Hematopoietic multipotent progenitor cell treated with erythropoietin and hydrocortisone succinate and interleukin-3 and kit ligand, for 8 days (in vitro differentiated cells): Measurements from ENCODE around the gene SLC23A2.
"Not testable (repeated sequence)": the region's sequence is repeated elsewhere in the genome, so short reads cannot be mapped to it uniquely, and the experiment has no call there.

Source experiments
- DNase-seq: peaks from one replicate; pipeline ENCODE4 v3.0.0-alpha.2; 2015

SLC23A2 gene

GRCh38 chr20:4898282-4899244, 102.7 kb downstream of the SLC23A2 start:
- DNase-seq = no peak

GRCh38 chr20:4897600-4897999, 103.7 kb downstream of the SLC23A2 start:
- no peak for DNase-seq

GRCh38 chr20:4896971-4897497, 104.3 kb downstream of the SLC23A2 start:
- no peak for DNase-seq

- DNase-seq = no peak
Measured at GRCh38 chr20:4896119-4896702, 105.1 kb downstream of the SLC23A2 start.

GRCh38 chr20:4894981-4895381, 106.3 kb downstream of the SLC23A2 start:
- DNase-seq = no peak

GRCh38 chr20:4894409-4894808, 106.9 kb downstream of the SLC23A2 start:
- no peak for DNase-seq

DNA sequence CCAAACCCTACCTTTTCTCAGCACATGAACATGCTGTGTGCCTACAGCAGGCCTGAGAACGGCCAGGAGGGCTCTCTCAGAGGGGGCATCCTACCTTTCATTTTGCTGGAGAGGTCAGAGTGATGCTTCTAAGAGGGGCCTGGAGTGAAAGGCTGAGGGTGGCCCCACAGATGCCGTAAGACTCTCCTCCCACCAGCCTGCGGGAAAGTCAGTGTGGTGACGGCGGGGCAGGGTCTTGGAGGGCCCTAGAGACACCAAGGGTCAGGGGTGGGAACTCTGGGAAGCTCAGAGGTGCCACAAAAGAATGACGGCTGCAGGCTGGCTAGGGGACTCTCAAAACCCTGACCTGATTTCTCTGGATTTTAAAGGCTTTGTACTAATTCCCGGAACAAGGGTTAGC, 107.6 kb downstream of the SLC23A2 start:
- DNase-seq = no peak

DNA sequence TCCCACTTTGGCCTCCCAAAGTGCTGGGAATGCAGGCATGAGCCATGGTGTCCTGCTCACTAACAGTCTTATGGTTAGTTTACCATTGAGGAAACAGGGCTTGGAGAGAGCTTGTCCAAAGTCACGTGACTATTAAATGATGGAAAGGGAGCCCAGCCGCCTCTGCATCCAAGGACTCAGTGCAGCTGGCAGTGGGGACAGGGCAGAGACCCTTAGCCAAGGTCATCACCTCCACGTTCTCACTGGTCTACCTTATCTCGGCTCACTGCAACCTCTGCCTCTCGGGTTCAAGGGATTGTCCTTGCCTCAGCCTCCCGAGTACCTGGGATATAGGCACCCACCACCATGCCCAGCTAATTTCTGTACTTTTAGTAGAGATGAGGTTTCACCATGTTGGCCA, 109.3 kb downstream of the SLC23A2 start:
- DNase-seq = no peak

DNA sequence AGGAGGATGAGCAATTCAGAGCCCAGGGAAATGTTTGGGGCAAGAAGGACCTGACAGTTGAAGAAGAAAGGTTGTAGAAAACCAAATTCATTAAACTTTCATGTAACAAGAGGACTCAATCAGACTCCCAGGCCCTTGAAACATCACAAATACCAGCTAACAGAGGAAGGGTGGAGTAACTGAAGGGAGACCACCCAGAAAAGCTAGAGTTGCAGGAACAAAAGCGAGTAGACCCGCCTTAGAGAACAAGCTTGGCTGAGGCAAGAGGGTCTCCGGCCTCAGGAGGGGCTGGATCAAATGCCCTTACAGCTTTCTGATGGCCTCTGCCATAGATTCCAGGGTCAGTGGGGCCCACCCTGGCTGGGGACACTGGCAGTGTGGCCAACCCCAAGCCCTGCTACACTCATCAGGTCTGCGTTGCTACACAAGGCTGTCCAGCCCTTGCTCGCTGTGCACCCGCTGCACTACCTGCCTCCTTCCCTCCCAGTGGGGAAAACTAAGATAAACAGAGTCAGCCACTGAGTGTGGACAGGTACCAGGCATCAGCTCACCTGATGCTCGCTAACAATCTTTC, 110.0 kb downstream of the SLC23A2 start:
- no peak for DNase-seq

- DNase-seq = no peak
Measured at GRCh38 chr20:4889446-4889845, 111.9 kb downstream of the SLC23A2 start.

DNA sequence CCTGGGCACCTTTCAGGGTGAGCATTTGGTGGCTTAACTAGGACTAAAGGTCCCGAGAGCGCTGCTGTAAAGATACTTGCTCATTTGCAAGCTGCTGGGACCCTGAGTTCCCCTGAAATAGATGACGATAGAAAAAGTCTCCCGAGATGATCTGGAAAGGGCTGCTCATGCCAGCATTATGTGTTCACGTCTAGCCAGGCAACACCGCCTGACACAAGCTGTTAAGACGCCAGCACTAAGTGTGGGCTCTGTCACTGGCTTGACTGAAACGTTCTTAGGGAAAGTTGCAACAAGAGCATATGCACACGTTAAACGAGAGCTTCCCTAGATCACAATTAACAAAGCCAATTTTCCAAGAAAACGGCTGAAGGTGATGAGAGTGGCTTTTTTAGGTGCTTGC, 113.7 kb downstream of the SLC23A2 start:
- no peak for DNase-seq

DNA sequence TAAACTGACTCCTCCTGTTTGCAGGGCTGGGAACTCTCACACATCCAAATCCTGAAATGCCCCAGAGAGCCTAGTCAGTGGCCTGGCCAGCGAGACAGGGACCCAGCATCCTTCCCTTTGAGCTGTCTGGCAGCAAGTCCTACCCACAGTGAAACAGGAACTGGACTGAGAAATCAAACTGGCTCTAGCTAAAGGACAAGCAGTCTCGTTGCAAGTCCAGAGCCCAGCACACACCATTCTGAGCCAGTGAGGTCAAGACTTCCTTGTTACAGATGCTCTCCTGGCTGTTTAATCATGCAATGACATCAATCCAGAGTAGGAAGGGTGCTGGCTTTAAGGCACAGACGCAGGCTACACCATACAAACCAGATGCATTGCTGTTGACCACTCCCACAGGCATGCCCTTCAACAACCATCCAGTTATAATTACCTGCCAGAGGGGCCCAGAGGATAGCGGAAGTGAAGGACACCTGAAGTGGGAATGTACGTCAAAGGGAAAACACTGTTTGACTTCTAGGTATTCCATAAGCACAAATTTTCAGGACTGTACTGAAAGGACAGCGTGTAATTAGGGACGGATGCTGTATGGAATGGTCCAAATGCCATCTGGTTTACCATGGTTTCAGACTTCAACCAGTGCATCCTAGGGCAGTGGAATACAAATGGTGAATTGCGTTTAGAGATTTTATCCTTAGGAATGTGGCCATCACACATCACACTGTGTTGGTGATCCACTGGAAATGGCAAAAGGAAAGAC, 114.4 kb downstream of the SLC23A2 start:
- no peak for DNase-seq

GRCh38 chr20:4885877-4886276, 115.4 kb downstream of the SLC23A2 start:
- DNase-seq = no peak

GRCh38 chr20:4883546-4883945, 117.8 kb downstream of the SLC23A2 start:
- DNase-seq = no peak

DNA sequence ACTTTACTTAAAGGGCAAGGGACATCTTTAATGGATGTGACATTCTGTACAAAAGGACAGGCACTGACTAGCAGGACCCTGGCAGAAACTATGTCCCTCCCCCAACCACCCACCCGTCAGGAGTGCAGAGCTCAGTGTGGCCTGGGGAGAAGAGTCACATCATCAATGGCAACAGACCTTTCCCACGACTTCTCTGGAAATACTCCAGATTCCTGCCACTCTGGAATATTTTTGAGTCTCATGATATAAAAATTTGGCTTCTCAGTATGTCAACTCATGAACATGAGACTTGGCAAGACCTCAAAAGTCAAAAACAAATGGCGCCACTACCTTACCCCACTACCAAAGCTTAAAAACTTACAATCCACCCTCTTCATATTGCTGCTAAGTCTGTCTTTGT, 118.3 kb downstream of the SLC23A2 start:
- DNase-seq = no peak

DNA sequence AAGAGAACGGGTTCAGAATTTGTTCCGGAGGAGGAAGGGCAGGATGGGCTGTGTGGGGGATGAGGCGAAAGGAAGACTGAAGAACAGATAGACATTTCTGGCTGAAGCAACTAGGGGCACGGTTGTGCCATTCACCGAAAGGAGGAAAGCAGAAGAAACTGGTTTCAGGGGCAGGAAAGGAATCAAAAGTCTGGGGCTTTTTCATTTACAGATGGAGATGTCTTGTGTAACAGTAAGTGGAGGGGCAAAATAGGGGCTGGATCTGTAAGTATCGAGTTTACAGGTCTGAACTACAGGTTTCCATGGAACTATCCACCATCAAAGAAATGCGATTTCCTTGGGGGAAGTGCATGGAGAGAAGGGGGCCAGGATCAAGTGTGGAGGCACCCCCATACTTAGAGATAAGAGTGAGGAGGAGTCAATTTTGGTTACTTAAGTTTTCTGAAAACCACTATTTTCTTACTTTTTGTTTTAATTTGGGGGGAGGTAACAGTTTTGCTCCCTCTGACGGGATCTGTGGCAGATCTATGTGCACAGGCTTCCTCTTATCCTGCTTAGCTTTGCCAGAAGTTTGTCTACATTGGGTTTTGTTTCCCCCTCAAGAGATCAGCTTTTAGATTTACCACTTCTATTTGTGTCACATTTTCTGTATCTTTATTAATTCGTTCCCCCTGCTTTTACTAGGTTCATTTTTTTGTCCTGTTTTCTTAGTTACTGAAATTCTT, 120.1 kb downstream of the SLC23A2 start:
- no peak for DNase-seq

GRCh38 chr20:4880051-4880450, 121.3 kb downstream of the SLC23A2 start:
- DNase-seq = no peak

DNA sequence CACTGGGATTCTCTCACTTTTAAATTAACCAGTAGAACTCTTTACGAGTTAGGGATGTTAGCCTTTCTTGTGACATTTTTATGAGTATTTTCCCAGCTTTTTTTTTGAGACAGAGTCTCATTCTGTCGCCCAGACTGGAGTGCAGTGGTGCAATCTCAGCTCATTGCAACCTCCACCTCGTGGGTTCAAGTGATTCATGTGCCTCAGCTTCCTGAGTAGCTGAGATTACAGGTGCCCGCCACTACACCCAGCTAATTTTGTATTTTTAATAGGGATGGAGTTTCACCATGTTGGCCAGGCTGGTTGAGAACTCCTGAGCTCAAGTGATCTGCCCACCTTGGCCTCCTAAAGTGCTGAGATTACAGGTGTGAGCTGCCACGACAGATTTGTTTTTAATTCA, 123.2 kb downstream of the SLC23A2 start:
- DNase-seq = not testable (repeated sequence)

DNA sequence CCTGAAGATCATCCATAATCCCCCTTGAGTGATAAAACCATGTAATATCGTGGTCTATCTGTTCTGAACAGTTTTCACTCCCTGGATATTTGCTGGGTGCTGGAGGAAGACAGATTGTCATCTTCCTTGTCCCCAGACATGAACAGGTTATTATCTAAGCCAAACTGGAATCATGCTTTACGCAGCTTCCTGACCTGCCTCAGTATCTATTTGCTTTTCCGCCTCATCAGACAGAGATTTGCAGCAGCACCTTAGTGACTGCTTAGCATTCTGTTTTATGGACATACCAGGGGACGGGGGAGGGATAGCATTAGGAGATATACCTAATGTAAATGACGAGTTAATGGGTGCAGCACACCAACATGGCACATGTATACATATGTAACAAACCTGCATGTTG, 124.6 kb downstream of the SLC23A2 start:
- no peak for DNase-seq

DNA sequence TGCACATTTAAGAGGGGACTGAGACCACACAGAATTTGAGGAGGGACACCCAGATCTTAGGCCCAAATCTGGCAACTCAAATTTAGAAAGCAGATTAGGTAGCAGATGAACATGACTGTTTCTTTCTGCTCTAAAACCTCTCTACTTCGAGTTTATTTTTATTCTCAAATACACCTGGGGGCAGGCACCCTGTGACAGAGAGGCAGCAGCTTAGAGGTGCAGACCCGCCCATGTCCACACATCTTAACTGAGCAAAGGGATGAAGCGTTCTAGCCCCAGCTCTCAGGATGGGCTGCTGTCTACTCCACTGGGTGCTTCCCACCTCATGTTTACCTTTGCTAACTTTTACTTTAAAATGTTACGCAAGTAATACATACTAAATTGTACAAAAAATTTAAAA, 125.0 kb downstream of the SLC23A2 start:
- no peak for DNase-seq

GRCh38 chr20:4875578-4876067, 125.7 kb downstream of the SLC23A2 start:
- no peak for DNase-seq

DNA sequence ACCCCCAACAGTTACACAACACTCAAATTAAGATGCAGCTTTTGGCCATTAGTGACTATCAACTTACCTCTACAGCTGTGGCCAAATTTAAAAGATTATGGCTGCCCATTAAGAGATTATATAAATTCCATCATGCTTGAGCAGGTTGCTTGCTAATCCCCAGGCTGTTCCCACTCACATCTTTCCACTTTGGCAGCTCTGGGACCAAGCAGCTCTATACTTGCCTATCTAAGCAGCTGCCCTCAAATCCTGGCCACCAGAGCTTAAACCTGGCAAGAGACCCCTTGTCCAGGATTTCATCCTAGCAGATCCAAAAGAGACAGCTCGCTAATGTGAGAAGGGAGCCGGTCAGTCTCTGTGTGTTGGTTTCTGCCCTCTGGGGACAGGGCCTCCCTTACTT, 127.9 kb downstream of the SLC23A2 start:
- no peak for DNase-seq
